Spleen (tissue), 11 donors: ENCODE results near the gene ICAM3. TPM values are rescaled to one million over a fixed set of nuclear protein-coding genes. Genes with fewer than 3 reads are reported as not detected.
A peak's percentile ranks its signal among the peaks of the same experiment; 100 is the strongest.

Experiments used
- DNase-seq: peaks from one replicate; pipeline ENCODE4 v3.0.0-alpha.2; 2020
- H3K27ac ChIP-seq, 8 donors: fragments of 200-600 bp; sonication (generic) in 7 of 8; 1 replicate in 4 of 8; 2 replicates in 4 of 8; pipeline versions ENCODE4 v1.5.0 to v1.8.0; 2016 to 2021; ENCODE audit warnings: inconsistent platforms in 4 of 8, mild to moderate bottlenecking in 4 of 8, moderate library complexity in 1 of 8
- H3K27me3 ChIP-seq, 7 donors: fragments of 200-600 bp; sonication (generic) in 6 of 7; replicated peaks in 1 of 7; 1 replicate in 4 of 7; 2 replicates in 3 of 7; pipeline versions ENCODE4 v1.5.0 to v1.8.0; 2016 to 2021; ENCODE audit warnings: inconsistent platforms in 3 of 7, mild to moderate bottlenecking in 1 of 7
- H3K36me3 ChIP-seq, 6 donors: fragments of 200-600 bp; sonication (generic) in 5 of 6; 1 replicate in 4 of 6; 2 replicates in 2 of 6; pipeline versions ENCODE4 v1.5.0 to v1.8.0; 2016 to 2021; ENCODE audit warnings: inconsistent platforms in 2 of 6
- H3K4me1 ChIP-seq, 6 donors: fragments of 200-600 bp; sonication (generic) in 5 of 6; 1 replicate in 3 of 6; 2 replicates in 3 of 6; pipeline versions ENCODE4 v1.5.0 to v1.8.0; 2016 to 2021; ENCODE audit warnings: inconsistent platforms in 3 of 6
- H3K4me3 ChIP-seq, 8 donors: fragments of 200-600 bp; sonication (generic) in 7 of 8; 1 replicate in 4 of 8; 2 replicates in 4 of 8; pipeline versions ENCODE4 v1.5.0 to v1.8.0; 2016 to 2021; ENCODE audit warnings: inconsistent platforms in 4 of 8, mild to moderate bottlenecking in 4 of 8, moderate library complexity in 2 of 8
- H3K9me3 ChIP-seq, 8 donors: fragments of 200-600 bp; sonication (generic) in 7 of 8; 1 replicate in 4 of 8; 2 replicates in 4 of 8; pipeline versions ENCODE4 v1.5.0 to v1.8.0; 2016 to 2021; ENCODE audit warnings: inconsistent platforms in 4 of 8
- POLR2A ChIP-seq, 3 donors: fragments of 450-650 bp; IDR thresholded peaks; one replicate each; pipeline ENCODE4 v1.5.1; 2017; ENCODE audit warnings: antibody characterized with exemption in 3 of 3, mild to moderate bottlenecking in 1 of 3
- POLR2AphosphoS5 ChIP-seq, 3 donors: sonication (generic); formaldehyde crosslinking; IDR thresholded peaks; one replicate each; pipeline ENCODE4 v1.5.1; 2017; ENCODE audit warnings: antibody characterized with exemption in 3 of 3
- WGBS, 5 donors: extraction: QIAGEN DNeasy Blood & Tissue Kit in 3 of 5; methylation state at CpG; one replicate each; pipeline versions ENCODE4 v1.1.5 to v1.1.7; 2013 to 2018; 5-methylcytosine and 5-hydroxymethylcytosine counted together
- intact Hi-C: fragments of 100-400 bp; cut with DNase I; formaldehyde crosslinking; loops from one replicate; pipeline ENCODE4 v1.15.0; 2023; ENCODE audit warnings: low total_unique reads
- polyA plus RNA-seq, 3 donors: library from polyadenylated mRNA; stranded (reverse); fragments of 200-250 nt; gene quantifications; one replicate each; pipeline ENCODE4 v1.2.1, GENCODE V29; 2013
- total RNA-seq, 7 donors: library from RNA; depleted of rRNA in 3 of 7; stranded (reverse); fragments of >200 nt in 3 of 7; fragmentation: NEBNext Ultra II Directional in 4 of 7; extraction: Animal tissue kit (Norgen Biotek cat#: 25700) in 4 of 7; gene quantifications; one replicate each; pipeline versions ENCODE4 v1.1.0 to v1.2.1, GENCODE V29; 2016 to 2021
- TF ChIP-seq, protein P1 (sequence below), 11 experiments: fragments of 200-600 bp in 7 of 11; fragments of 450-650 bp in 4 of 11; sonication (generic) in 4 of 11; IDR thresholded peaks in 8 of 11; conservative IDR thresholded peaks in 3 of 11; 1 replicate in 7 of 11; 2 replicates in 4 of 11; pipeline versions ENCODE4 v1.4.0 to v1.8.0; 2016 to 2021; ENCODE audit warnings: antibody characterized with exemption in 11 of 11, inconsistent platforms in 4 of 11, mild to moderate bottlenecking in 1 of 11
- donor health status: healthy with polysubstance abuse.
- donor health status: DM: no; HTN: no; CAD: no; lungs with moderate emphysema.
- donor health status: DM: no; HTN: no; CAD: no.
- donor health status: Bipolar disorder and iron deficiency.
- donor health status: healthy.
- donor health status: DM: no; HTN: no; CAD: no.
- donor health status: DM: yes; HTN: yes; CAD: no.

Gene ICAM3
- total and polyA plus RNA-seq, 10 donors = 69.3 to 180 (median 111) TPM

DNA sequence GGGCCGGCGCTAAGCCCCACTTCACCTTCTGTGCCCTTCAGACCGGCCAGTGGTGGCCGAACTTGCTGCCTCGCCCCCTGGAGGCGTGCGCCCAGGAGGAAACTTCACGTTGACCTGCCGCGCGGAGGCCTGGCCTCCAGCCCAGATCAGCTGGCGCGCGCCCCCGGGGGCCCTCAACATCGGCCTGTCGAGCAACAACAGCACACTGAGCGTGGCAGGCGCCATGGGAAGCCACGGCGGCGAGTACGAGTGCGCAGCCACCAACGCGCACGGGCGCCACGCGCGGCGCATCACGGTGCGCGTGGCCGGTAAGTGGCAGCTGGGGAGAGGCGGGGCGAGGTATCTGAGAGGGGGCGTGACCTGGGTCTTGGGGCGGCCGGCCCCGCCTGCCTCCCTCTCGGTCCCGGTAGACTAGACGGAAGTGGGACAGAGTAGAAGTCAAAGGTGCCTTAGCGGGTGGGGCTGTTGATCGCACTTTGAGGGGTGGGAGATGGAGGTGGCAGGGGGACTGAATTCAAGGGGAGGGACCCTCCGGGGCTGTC, 44.0 kb downstream of the ICAM3 start:
- WGBS, 5 donors = 1 to 2% (median 2%) methylated on average over 10 to 48 of the region's 48 CpGs

DNA sequence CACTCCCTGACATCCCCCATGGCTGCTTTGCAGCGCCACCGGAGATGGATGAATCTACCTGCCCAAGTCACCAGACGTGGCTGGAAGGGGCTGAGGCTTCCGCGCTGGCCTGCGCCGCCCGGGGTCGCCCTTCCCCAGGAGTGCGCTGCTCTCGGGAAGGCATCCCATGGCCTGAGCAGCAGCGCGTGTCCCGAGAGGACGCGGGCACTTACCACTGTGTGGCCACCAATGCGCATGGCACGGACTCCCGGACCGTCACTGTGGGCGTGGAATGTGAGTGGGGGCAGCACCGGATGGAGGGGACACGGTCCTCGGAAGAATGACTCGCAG, 45.1 kb downstream of the ICAM3 start:
- DNase-seq = no peak
- Histone ChIP-seq H3K27me3 (peaks cover 19 to 95% (median 76%) of the 10 kb centered on the region in 7 donors), H3K4me3 (no peak overlapping the region), H3K4me1 (peaks cover 45 to 76% (median 64%) of the 10 kb centered on the region in 6 donors), H3K27ac (no peak overlapping the region), H3K9me3 (no peaks in the 10 kb centered on the region), H3K36me3 (no peaks in the 10 kb centered on the region)
- intact Hi-C loops = no loop called here
- TF ChIP-seq, protein P1, sequence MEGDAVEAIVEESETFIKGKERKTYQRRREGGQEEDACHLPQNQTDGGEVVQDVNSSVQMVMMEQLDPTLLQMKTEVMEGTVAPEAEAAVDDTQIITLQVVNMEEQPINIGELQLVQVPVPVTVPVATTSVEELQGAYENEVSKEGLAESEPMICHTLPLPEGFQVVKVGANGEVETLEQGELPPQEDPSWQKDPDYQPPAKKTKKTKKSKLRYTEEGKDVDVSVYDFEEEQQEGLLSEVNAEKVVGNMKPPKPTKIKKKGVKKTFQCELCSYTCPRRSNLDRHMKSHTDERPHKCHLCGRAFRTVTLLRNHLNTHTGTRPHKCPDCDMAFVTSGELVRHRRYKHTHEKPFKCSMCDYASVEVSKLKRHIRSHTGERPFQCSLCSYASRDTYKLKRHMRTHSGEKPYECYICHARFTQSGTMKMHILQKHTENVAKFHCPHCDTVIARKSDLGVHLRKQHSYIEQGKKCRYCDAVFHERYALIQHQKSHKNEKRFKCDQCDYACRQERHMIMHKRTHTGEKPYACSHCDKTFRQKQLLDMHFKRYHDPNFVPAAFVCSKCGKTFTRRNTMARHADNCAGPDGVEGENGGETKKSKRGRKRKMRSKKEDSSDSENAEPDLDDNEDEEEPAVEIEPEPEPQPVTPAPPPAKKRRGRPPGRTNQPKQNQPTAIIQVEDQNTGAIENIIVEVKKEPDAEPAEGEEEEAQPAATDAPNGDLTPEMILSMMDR (IDR thresholded peaks at IDR 0.05 in 8 of 11, conservative IDR thresholded peaks at IDR 0.05 in 3 of 11) = no peak
- TF ChIP-seq POLR2AphosphoS5 (IDR thresholded peaks at IDR 0.05) = peak in 1 of 3 donors; percentile 52
- WGBS, 5 donors = 8 to 48% (median 27%) methylated on average over 14 to 25 of the region's 25 CpGs

More for the DNA sequence above, 44.0 kb downstream of the ICAM3 start:
- no peaks in the 10 kb centered on the region for H3K36me3 ChIP-seq
- intact Hi-C loops = no loop called here
- peak overlapping the region; percentile 23 to 69 (median 35) for H3K4me3 ChIP-seq
- peak overlapping the region in 3 of 8 donors; percentile 10 to 45 (median 45) for H3K27ac ChIP-seq
- peaks cover 35 to 76% (median 62%) of the 10 kb centered on the region in 6 donors for H3K4me1 ChIP-seq
- H3K9me3 ChIP-seq = no peaks in the 10 kb centered on the region
- peaks cover 17 to 85% (median 66%) of the 10 kb centered on the region in 7 donors for H3K27me3 ChIP-seq
- TF ChIP-seq, protein P1 (IDR thresholded peaks at IDR 0.05 in 8 of 11, conservative IDR thresholded peaks at IDR 0.05 in 3 of 11) = peak in 1 of 11 experiments; percentile 13
- TF ChIP-seq POLR2A (IDR thresholded peaks at IDR 0.05) (peak in 1 of 3 donors; percentile 3), POLR2AphosphoS5 (IDR thresholded peaks at IDR 0.05) (peak; percentile 55 to 78 (median 64))
- peak; percentile 92 for DNase-seq

DNA sequence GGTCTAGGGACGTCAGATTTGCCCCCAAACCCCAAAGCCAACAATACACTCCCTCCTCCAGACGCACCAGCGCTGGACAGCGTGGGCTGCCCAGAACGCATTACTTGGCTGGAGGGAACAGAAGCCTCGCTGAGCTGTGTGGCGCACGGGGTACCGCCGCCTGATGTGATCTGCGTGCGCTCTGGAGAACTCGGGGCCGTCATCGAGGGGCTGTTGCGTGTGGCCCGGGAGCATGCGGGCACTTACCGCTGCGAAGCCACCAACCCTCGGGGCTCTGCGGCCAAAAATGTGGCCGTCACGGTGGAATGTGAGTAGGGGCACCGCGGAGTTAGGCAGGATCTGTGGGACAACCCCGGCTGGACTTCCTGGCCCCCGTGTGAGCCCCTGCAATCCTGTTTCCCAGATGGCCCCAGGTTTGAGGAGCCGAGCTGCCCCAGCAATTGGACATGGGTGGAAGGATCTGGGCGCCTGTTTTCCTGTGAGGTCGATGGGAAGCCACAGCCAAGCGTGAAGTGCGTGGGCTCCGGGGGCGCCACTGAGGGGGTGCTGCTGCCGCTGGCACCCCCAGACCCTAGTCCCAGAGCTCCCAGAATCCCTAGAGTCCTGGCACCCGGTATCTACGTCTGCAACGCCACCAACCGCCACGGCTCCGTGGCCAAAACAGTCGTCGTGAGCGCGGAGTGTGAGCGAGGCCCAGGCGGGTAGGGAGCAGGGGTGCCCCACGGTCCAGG, 45.6 kb downstream of the ICAM3 start:
- intact Hi-C loops = no loop called here
- TF ChIP-seq, protein P1 (IDR thresholded peaks at IDR 0.05 in 8 of 11, conservative IDR thresholded peaks at IDR 0.05 in 3 of 11) = no peak
- TF ChIP-seq POLR2A (IDR thresholded peaks at IDR 0.05) (no peak), POLR2AphosphoS5 (IDR thresholded peaks at IDR 0.05) (no peak)
- Histone ChIP-seq H3K4me1 (peaks cover 50 to 80% (median 69%) of the 10 kb centered on the region in 6 donors), H3K4me3 (peak overlapping the region in 1 of 8 donors; percentile 70), H3K27me3 (peaks cover 20 to 99% (median 82%) of the 10 kb centered on the region in 7 donors), H3K27ac (no peak overlapping the region), H3K9me3 (no peaks in the 10 kb centered on the region), H3K36me3 (no peaks in the 10 kb centered on the region)
- DNase-seq = no peak
- WGBS, 5 donors = 16 to 32% (median 29%) methylated on average over 15 to 49 of the region's 49 CpGs
